MV-4-11 (cell line): ENCODE results near the gene PHF2.

Source experiments
- DNase-seq: peaks from one replicate; lab custom pipeline; 2025; lab: John Stamatoyannopoulos, UW

The PHF2 gene

DNA sequence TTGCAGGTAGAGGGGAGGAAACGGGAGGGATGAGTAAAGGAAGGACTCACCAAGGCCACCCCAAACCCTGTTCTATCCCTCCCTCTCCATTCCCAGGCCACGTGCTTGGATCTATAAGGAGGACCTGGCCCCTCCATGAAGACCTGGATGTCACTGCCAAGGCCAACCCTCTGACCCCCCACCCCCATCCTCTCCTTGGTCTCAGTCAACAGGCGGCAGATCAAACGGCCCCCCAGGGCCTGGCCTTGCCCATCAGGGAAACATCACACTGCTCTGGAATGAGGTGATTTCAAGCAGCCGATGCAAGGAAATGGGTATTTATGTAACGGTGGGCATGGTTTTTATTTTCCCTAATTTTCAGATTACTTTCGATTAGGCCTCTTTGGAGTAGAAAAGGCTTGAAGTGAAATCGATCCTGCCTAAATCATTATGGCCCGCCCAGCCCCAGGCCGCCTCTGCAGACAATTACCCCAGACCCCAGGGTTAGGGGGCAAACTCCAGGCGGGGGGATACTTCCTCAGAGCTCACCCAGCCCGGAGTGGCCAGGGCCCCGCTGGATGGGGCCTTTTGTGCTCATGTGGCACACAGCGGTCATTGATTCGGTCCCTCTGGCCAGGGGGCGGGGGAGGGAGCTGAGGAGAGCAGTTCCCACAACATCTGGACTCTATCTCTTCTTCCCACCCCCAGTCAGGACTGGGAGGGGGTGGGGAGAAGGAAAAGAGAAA is 125.3 kb downstream of the PHF2 start:
- DNase-seq = no peak

DNA sequence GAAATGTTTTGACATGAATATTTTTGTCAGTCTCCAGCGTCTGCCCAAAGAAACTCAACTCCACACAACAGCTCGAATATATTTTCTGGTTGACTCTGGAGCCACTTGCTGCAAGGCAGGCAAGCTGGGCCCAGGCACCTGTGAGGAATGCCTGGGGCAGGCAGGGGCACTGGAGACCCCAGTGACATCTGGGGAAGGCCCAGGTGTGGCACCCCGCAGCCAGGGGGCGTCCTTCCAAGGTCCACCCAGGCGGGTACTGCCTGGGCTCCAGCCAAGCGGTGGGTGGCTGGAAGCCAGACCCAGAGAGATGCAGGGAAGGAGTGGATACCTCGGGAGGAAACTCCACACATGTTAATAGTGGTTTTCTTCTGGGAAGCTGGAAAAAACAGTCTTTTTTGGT is 125.9 kb downstream of the PHF2 start:
- DNase-seq = no peak

DNA sequence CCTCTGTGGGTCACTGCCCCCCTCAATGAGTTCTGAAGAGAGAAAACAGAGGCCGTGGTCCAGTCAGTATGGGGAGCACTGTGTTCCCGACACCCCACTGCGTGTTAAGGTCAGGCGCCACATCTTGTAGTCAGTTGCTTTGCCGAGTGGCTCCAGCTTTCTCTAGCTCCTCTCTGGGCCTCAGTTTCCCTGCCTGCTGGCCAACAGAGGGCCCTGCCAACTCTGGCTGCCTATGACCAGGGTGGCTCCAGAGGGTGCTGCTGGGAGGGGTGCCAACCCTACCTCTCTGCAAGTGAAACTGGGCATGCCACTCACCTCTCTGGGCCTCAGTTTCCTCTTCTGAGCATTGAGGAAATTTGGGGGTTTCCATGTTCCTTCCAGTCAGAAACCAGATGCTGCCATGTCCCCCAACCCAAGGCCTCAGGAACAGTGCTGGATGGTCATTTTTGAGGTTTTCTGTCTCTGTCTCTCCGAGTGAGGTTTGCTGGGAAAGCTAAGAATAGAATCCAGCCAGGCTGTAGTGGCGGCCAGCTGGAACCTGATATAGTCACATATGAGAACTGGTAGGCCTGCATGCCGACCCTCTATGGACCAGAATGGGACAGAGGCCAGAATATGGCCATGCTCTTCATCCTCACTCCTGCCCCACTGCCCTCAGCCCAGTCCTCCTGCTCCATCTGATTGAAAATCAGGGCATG is 132.1 kb downstream of the PHF2 start:
- DNase-seq = no peak

DNA sequence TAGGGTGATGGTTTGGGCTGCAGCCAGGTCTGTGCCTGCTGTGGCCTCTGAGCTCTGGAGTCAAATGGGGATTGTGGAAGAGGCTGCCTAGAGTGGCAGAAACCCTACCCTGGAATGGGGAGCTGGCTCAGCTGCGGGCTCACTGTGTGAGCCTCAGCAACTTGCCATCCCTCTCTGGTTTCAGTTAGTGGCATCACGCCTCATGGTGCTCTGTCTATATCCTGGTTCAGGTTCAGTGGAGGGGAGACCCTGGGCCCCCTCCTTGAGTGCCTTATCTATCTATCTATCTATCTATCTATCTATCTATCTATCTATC is 132.6 kb downstream of the PHF2 start:
- DNase-seq = no peak

DNA sequence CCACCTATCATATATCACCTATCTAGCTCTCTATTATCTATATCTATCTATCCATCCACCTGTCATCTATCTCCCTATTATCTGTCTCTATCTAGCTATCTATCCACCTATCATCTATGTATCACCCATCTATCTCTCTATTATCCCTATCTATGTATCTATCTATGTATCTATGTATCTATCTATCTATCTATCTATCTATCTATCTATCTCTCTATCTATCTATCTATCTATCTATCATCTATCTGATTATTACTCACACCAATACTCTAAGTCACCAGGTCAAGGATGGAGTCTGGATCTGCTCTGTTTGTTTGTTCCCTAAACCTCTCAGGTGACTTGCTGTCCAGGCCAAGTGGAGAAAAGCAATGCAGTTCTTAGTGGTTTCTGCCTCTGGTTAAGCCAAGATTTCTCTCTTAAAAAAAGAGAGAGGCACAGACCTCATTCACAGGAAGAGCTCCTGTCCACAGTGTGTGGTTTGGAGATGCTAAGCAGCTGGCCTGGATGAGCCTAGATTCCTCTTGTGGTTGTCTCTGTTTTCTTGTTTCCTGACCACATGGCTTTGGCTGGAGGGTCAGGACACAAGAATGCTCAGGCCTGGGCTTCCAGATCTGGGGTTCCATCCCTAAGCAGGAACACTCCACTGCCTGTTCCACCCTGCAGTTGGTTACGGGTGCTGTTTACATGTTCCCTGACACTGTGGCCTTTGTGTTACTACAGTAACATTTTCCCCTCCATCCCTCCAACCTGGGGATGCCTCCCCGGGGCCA is 133.4 kb downstream of the PHF2 start:
- DNase-seq = no peak

DNA sequence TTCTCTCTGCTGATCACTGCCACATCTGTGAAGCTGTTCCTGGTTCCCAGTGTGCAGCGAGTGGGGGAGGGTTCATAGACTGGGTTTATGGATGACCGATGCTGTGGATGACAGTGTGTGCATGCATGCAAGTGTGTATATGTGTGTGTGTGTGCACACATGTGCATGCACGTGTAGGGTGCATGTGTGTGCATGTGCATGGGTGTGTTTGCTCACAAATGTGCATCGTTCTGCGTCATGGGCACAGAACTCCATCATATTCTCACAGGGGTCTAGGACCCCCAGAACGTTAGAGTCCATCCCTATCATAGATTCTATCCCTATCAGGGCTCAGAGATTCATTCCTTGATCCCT is 134.0 kb downstream of the PHF2 start:
- DNase-seq = no peak

DNA sequence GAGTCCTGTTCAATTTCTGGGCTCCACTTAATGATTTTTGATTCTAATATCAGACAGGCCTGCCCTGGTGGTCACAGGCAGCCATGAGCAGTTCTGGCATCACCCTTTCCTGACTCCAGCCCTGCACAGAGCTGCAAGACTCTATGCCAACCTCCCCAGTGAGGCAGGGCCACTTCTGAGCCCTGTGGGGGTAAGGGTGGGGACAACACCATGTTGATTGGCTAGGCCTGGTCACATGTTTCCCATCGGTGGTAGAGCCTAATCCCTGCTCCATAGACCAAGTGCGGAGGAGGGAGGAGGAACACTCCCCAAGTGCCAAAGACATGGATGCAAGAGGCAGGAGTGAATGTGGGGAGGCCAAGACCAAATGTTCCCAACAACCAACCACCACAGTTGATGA is 134.6 kb downstream of the PHF2 start:
- no peak for DNase-seq

DNA sequence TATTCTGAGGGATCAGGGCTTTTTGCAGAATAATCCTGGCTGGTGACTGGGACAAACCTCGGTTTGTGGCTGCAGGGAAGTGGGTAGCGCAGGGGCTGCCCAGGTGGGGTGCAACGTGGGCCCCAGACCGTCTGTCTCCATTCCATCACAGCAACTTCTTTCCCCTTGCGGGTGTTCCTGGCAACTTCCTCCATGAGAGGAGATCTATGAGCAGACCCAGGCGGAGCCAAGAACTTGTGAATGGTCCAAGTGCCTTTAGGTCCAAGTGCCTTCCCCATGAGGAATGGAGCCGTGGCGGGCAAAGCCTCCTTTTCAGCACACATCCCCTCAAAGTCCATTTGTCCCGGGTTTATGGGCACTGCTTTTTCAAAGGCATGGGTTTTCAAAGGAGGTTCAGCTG is 136.5 kb downstream of the PHF2 start:
- DNase-seq = no peak

DNA sequence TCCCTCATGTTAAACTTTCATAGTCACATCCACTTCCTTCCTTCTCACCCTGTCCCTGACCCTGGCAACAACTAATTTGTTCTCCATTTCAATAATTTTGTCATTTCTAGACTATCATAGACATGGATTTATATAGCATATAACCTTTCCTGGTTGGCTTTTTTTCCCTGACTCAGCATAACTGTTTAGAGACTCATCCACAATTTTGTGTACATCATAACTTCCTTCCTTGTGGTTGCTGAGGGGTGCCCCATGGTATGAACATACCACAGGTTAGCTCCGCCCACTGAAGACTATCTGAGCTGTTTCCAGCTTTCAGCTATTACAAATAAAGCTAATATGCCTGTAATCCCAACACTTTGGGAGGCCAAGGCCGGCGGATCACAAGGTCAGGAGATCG is 137.3 kb downstream of the PHF2 start:
- peak; percentile 20 for DNase-seq

DNA sequence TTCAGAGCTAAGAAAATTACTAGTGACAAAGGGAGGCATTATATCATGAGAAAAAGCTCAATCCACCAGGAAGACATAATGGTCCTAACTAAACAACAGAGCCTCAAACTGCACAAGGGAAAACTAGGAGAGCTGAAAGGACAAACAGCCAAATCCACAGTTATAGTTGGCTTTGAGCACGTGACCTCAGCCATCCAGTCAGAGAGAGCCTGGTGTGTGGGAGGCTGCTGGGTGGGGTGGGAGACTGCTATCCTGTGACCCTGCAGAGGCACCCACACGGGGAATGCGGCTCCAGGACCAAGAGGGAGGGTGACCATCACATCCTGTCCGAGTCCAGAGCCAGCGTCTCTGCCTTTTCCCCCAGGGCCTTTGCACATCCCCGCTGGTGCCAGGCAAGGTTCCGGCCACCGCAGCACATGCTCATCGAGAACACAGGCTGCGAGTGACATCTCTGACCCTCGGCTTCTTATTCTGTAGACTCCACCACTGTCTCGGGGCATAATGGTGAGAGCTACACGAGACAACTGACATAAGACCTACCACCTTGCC is 145.1 kb downstream of the PHF2 start:
- DNase-seq = no peak

DNA sequence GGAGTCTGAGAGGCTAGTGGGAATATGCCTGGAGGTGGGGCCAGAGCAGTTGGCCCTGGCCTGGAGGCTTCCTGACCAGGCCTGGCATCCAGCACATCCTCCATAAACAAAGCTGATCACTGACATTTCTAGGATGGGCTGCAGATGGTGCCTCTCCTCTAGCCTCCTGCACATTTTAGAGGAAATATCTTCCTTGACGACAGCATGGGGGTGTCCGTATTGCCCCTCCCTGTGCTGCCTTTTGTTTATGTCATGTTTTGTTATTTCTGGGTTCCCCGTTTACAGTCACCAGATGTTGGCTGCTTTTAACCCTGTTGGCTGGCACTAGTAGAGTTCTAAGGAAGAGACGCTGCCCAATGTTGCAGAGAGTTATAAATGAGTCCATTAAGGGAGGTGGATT is 148.5 kb downstream of the PHF2 start:
- DNase-seq = no peak

DNA sequence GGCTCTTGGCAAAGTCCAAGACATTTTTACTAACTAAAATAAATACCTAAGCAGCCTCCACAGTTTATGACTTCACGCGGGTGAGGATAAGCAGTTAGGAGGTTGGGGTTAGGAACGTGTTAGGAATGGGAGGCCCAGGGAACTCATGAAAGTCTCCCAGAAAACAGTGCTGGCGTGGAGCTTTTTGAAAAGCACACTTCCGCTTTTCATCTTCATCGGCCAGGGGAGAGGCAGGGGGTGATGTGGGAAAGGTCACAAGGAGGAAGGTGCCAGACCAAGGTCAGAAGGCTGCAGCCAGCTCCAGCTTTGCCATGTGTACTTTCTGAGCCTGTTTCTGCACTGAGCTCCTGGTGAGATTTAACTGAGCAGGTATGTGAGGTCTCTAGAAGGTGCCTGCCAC is 149.0 kb downstream of the PHF2 start:
- DNase-seq = no peak

DNA sequence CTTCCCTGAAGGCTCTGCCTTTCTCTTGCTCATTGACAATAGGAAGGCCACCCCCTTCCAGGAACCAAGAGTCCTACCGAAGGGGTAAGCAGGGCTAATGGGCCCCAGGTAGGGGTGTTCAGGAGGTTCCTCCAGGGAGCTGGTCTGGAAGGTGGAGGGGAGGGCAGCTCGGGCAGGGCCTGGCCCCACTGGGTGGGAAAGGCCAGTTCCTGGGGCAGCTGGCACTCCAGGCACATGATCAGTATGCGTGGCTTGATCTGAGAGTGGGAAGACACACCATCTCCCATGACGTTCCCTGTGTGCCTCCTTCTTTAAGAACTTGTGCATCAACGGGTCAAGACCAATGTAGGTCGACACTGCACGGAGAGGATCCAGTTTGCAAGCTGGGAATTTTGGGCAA is 149.8 kb downstream of the PHF2 start:
- no peak for DNase-seq
